ENCODE measurements around the gene SMOC1.

DNA sequence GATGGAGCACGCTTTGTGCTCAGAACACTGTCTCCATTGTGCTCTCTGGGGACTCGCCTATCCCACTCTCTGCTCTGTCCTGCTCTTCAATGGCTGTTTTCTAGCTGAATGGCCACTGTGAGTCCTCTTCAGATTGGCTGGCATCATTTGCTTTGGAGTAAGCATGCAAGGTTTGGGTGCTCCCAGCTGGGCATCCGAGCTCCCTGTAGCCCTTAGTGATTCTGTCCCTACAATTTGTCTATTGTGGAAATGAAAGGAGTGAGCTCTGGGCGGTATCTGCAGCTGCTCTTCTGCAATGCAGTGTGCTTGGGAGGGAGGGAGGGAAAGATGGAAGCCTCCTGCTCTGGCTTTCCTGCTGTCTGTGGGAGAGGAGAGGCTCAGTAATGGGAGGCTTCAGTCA, 84.8 kb downstream of the SMOC1 start:
- no peak for TF ChIP-seq SIN3A (IDR thresholded peaks at IDR 0.05; ENCODE audit: borderline replicate concordance, insufficient read depth, low read length)
- no peak for TF ChIP-seq REST (IDR thresholded peaks at IDR 0.05; ENCODE audit: insufficient read depth in 1 of 2, low read depth in 2 of 2, low read length in 2 of 2)
- TF ChIP-seq TAF1 (IDR thresholded peaks at IDR 0.05; ENCODE audit: borderline replicate concordance, insufficient read depth, low read length): no peak

Measured in PFSK-1 (cell line).